Left colon (tissue), 2 donors: ENCODE results near the gene NOX4. TPM values are rescaled to one million over a fixed set of nuclear protein-coding genes. Genes with fewer than 3 reads are reported as not detected.
"Not testable (repeated sequence)": the region's sequence is repeated elsewhere in the genome, so short reads cannot be mapped to it uniquely, and the experiment has no call there.

Experiments
- ATAC-seq: fragments of 200-7000 bp; cut with Tn5 transposase; one replicate; pipeline ENCODE4 v1.9.1; 2020; ENCODE audit warnings: mild to moderate bottlenecking, moderate library complexity
- DNase-seq, 2 donors: peaks; one replicate each; pipeline ENCODE4 v3.0.0-alpha.2; 2020
- intact Hi-C, 2 donors: fragments of 100-400 bp; cut with DNase I in 1 of 2; cut with micrococcal nuclease in 1 of 2; formaldehyde crosslinking; loops; one replicate each; pipeline versions ENCODE4 v1.11.2 to v1.14.0; 2022; cut with DNase I, micrococcal nuclease
- total RNA-seq, 2 donors: library from RNA; stranded (reverse); fragmentation: NEBNext Ultra II Directional; extraction: Animal tissue kit (Norgen Biotek cat#: 25700); gene quantifications; one replicate each; pipeline ENCODE4 v1.2.1, GENCODE V29; 2021
- donor health status: DM: no; HTN: no; CAD: no.
- donor health status: DM: yes; HTN: yes; CAD: no.

NOX4 gene
- total RNA-seq, 2 donors from 2014 or later, result 0.17 to 0.46 TPM

DNA sequence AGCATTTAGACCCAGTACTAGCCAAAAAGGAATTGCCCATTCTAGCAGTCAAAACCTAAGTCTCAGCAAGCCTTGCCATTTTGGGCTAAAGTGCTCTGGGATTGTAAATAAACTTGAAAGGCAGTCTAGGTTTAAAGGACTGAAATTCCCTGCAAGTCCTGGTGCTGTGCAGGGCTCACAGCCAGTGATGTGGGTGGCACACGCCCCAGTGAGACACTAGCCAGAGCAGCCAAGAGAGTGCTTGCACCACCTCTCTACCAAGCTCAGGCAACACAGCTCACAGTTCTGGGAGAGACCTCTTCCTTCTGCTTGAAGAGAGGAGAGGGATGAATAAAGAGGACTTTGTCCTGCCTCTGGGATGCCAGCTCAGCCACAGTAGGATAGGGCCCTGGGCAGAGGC lies 80.5 kb downstream of the NOX4 start:
- DNase-seq, ATAC-seq, intact Hi-C loops: not testable (repeated sequence)

DNA sequence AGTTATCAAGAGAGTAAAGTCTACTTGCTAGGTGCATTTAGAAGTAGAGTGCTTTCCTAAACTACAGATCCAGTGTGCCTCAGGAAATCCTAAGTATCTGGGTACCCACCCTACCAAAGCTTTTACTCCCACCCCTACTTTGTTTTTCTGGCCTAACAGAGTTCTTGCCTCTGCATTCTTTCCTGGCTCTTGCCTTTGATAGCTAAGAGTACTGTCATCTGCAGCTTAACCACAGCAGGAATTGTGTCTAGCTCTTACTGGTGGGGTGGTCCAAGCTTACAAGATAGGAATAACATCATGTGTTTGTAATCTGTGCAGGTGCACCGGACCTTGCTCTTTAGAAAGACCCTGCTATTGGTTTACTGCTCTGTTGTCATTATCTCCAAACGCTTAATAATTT lies 82.7 kb downstream of the NOX4 start:
- ATAC-seq, DNase-seq, intact Hi-C loops: not testable (repeated sequence)

DNA sequence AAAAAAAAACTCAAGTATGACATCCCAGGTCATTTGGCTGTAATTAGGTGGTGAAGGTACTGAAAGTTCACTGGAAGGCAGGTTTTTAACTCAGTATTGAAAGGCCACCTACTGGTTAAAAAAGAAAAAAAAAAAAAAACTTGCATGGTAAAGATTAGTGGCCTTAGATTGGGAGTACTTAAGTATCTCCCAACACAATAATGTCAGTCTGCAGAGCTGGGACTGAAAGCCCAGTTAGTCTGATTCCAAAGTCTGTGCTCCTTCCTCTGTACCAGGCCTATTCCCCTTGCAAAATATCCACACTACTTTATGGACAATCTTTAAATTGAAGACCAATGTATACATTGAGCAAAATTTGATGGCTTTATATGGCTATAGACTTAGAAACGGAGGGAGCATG lies 85.5 kb downstream of the NOX4 start:
- ATAC-seq (peak; percentile 46), DNase-seq (no peak)
- intact Hi-C loops, result no loop called here

DNA sequence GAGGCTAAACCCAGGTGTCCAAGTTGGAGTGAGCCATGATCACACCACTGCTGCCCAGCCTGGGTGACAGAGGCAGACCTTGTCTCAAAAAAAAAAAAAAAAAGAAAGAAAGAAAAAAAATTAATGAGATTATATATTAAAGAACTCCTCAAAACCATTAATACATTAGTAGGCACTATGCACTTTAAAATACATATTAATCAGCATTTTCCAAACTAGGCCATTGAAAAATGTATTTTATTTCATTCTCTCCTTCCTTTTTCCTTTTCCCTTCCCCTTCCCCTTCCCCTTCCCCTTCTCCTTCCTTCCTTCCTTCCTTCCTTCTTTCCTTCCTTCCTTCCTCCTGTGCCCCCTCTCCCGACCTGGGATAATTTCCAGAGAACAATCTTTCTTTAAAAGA lies 99.5 kb downstream of the NOX4 start:
- ATAC-seq, DNase-seq, intact Hi-C loops: not testable (repeated sequence)

DNA sequence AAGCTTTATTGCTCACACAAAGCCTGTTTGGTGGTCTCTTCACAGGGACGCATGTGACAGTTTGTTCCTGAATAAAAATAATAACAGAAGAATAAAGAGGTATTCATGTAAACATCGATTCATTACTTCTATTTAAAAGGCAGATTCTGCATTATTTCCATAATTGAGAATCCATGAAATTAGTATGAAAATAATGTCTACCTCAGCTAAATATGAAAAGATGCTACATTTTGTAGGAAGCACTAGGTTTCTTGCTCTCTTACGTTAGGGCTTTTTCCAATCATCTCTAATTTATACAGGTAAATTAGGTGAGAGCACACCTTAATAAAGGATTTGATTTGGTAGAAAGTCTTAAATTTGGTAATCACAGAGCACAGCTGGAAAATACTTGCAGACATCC lies 103.7 kb downstream of the NOX4 start:
- intact Hi-C loops, DNase-seq, ATAC-seq: not testable (repeated sequence)

DNA sequence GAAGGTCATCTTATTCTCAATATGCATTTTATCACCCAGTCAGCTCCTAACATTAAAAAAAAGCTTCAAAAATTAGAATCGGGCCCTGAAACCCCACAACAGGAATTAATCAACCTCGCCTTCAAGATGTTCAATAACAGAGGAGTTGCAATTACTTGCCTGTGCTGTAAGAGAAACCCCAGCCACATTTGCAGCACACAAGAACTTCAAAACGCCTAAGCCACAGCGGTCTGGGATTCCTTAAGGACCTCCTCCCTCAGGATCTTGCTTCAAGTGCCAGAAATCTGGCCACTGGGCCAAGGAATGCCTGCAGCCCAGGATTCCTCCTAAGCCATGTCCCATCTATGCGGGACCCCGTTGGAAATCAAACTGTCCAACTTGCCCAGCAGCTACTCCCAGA lies 108.2 kb downstream of the NOX4 start:
- ATAC-seq, intact Hi-C loops, DNase-seq: not testable (repeated sequence)

DNA sequence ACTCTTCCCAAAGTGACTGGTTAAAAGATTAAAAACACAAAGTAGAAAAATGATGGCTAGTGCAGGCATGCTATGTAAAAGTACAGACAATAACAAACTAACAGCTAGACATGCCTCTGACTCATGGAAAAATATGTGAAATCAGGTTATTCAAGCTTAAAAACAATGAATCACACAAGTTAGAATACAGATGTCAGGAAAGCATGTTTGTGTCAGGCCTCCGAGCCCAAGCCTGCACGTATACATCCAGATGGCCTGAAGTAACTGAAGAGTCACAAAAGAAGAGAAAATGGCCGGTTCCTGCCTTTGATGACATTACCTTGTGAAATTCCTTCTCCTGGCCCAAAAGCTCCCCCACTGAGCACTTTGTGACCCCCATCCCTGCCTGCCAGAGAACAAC lies 110.1 kb downstream of the NOX4 start:
- no peak for ATAC-seq
- intact Hi-C loops, result no loop called here
- no peak for DNase-seq

DNA sequence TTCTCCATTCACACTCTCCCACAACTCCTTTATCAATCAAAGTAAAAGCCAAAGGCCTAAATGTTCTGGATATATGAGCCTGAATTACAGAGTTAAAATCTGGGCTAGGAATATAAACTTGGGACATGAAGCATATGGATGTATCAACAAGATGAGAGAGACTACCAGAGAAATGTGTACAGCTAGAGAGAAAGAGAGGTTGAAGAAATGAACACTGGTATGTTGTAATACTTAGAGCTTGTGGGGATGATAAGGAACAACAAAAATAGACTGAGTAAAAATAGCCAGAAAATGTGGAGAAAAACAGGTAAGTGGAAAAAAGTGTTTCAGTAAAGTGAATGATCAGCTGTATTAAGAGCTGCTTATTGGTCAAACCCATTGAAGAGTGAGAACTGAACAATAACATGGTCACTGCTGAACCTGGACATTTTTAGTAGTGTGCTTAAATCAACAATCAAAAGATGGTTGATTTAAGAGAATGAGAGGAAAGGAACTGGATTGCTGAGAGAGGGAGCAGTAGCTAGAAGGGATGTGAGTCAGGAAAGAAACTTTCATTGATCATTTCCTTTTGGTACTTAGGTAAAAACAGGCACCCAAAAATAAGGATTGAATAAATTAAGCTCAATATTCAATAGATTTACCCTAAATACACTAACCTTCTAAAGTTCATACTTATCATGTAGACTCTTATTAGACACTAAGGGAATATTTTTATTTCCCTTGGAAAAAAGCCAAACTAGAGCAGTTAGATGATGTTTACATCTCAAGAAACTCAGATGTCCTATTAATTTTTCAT lies 111.0 kb downstream of the NOX4 start:
- not testable (repeated sequence) for DNase-seq

DNA sequence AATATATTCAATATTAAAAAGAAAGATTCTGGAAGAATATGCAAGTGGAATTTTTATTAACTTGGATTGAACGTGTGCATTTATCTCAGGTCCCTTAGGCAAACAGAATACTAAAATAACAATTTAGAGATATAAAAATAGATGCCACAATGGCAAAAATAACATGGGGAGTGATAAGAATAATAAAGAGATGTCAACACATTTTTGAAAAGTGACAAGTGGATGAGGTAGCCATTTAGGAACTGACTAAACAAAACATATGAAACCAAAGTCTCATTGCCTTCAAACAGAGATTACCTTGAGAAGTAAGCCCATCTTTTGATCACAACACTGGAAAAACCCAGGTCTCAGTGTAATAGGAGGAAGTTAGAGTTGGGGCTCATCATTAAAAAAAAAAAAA lies 112.2 kb downstream of the NOX4 start:
- ATAC-seq, intact Hi-C loops: not testable (repeated sequence)

More for the DNA sequence above, 111.0 kb downstream of the NOX4 start:
- ATAC-seq, intact Hi-C loops: not testable (repeated sequence)

DNA sequence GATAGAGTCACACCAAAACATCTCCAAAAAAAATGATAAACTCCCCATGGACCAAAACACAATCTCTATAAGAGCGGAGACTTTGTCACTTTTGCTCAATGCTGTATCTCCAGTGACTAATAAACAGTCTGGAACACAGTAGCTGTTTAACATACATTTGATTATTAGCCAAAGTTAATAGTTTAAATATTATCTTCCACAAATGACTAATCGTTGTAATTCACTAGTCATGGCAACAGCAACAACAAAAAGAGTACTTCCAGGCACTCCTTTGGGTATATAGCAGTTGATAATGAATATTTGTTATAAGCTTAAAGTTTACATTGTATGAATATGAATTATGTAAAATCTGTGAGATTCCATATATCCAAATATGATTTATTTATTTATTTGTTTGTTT lies 121.8 kb downstream of the NOX4 start:
- DNase-seq, intact Hi-C loops: not testable (repeated sequence)

More for the DNA sequence above, 112.2 kb downstream of the NOX4 start:
- not testable (repeated sequence) for DNase-seq

DNA sequence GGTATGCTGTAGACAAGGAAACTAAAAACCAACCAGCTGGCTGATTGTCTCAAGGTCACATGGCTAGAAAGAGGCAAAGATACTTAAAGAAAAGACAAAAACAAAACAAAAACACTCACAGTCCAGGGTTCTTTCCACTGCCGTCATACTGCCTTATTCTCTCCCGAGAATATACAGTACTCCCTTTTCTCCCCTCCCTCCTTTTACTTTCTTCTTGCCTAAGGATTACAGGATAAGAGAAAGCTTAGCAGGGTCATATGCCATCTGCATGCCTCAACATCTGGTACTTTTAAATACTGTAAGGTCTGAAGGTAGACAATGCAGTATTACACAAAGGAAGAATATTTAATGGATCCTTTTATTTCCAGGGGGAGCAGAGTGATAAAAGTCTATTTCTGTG lies 126.3 kb downstream of the NOX4 start:
- ATAC-seq, DNase-seq, intact Hi-C loops: not testable (repeated sequence)

More for the DNA sequence above, 121.8 kb downstream of the NOX4 start:
- not testable (repeated sequence) for ATAC-seq

DNA sequence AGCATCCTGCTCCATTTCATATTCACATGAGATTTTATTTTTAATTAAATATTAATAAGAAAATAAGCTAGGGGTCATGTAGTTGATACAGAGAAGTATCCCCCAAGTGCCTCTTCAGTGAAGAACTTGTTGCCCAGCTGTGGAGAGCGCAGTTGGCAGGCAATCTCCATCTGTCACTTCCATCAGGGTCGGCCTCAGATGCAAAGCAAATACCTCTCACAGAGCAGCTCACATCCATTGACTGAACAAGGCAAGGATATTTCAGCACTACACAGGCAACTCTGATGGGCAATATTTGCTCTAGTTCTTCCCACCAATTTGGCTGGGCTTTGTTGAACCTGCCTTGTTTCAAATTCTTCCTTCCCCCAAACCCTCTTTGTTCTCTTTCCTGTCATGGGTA lies 129.4 kb downstream of the NOX4 start:
- ATAC-seq (no peak), DNase-seq (no peak)
- intact Hi-C loops, result no loop called here

DNA sequence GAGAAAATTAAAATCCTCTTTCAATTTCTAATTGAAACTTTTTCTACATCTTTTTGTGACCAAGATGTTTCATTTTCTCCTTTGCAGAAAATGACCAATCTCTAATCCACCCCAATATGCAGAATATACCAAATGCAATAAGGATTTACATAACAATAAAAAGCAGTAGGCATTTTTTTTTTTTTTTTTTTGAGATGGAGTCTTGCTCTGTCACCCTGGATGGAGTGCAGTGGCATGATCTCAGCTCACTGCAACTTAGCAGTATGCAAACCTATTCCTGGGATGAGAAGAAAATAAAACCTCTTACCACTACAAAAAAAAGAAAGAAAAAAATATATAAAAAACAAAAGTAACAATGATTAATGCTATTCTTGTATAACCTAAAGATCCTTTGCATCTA lies 132.0 kb downstream of the NOX4 start:
- ATAC-seq, intact Hi-C loops, DNase-seq: not testable (repeated sequence)

DNA sequence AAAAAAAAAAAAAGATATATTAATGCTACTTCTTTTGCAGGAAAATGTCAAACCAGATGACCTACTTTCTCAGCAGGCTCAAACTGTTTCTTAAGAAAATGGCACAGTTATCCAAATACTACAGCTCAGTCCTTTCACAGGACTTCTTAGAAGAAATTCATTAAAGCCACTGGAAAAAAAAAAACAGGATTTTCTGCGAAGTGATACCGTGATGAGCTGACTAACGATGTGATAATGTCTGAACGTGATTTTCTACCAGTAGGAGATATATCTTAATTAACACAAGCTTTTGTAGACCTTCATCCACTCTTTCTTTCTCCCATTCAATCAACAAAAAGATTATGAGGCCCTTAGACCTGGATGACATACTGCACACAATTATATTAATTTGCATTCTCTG lies 132.4 kb downstream of the NOX4 start:
- DNase-seq, result no peak
- intact Hi-C loops, result no loop called here
- no peak for ATAC-seq

DNA sequence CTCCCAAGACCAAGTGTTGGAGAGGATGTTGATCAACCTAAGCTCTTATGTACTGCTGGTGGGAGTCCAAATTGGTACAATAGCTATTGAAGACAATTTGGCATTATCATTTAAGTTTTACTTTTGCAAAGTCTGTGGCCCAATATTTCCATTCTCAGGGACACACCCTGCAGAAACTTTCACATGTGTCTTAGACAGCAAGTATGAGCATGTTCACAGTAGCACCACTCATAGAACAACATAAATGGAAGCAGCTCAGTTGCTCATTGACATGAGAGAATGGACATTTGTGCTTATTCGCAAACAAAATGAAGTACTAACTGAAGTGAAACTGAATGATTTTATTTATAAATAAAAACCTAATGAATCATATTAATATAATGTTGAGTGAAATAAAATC lies 135.5 kb downstream of the NOX4 start:
- ATAC-seq (no peak), DNase-seq (no peak)
- intact Hi-C loops, result no loop called here

DNA sequence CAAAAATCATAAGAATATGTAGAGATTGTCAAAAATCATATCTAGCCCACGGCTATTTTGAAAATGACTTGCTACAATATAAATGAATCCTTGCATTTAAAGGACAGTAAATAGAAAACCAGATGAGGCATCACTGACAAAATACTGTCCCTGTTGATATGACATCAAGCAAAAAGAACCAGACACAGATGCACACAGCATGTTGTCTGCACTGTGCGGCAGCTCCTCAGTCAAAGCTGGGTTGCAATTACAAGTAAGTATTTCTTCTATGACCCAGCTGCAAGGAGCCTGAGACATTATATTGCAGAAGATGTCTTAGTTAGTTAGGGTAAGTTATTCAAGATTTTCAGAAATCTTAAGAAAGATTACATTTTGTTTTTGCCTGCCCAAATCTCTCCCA lies 136.7 kb downstream of the NOX4 start:
- DNase-seq, intact Hi-C loops, ATAC-seq: not testable (repeated sequence)

DNA sequence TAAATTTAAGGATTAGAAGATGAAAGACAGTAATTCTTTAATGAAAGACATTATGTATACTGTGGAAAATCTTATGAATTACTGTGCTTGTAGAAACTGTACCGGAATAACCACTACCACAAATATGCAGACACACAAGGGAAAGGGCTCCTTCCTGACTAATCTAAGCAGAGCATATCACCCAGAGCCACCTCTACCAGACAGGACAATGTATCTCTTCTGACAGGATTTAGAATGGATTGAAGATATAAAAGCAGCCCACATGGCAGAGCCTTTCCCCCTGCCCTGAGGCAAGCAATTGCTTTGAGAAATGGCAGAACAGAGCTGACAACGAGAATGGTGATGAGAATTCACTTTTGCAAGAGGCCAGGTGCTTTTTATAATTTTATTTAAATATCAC lies 144.1 kb downstream of the NOX4 start:
- intact Hi-C loops, result no loop called here
- no peak for DNase-seq
- ATAC-seq, result no peak

DNA sequence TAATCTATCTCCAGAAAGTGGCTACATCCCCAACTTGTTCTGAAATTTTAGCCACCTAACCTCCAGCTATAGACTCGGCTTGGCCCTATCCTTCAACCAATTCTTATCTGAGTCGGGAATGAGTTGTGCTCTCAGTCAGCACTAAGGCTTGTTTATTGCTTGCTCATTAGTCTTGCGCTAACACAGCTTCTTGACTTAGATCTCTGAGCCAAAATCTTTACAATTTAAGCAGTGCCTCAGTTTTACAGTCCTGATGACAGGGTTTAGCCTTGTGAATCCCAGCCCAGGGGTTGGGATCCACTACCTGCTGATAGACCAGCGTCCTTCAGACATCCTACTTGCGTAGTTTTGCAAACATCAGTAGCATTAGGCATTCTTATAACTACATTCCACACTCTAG lies 144.6 kb downstream of the NOX4 start:
- intact Hi-C loops, result no loop called here
- no peak for DNase-seq
- no peak for ATAC-seq

DNA sequence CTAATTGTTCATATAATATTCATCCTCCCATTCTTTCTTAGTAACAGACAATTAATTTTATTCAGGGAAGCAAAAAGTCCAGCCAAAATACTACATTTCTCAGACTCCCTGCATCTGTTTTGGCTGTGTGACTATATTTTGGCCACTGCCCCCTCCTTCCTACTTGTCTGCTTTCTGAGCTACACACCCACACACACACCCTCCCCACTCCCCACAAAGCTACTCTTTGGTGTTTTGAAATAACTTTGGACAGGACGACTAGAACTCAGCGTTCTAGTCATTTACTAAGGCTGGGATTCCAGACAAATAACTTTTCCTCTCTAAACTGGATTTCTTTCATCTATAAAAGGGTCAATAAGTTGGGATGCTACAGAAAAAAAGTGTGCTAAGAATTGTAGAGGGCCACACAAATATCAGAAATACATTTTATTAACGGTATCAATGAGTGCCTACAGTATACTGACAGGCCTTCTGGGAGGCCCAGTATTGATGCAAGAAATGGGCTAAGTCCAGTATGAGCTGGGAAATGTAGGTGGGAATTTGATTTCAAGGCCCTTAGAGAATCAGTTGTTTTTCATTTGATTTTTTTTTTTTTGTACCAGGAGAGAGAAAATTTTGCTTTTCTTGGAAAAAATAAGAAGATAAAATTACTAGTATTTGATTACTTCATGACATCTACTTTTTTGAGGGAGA lies 148.1 kb downstream of the NOX4 start:
- ATAC-seq, intact Hi-C loops: not testable (repeated sequence)
- DNase-seq, result peak in 1 of 2 donors; percentile 28

DNA sequence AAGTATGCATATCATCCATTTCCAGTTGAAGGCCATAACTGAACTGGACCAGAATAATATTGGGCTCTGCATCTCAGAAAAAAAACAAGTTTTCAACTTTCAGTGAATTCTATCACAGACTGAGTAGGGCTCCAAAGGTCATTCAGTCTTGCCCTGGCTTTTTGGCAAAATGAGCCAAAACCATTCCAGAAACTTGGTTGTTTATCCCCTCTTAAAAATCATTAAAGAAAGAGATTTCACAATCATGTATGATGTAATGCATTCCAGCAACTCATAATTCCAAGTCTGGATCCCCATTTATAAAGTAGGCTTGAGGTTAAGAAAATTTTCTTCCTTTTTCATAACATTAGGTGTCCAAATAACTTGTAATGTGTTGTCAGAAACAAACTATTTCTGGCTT lies 150.7 kb downstream of the NOX4 start:
- ATAC-seq, intact Hi-C loops, DNase-seq: not testable (repeated sequence)
